NCI-H2029 treated with DMSO at 0.1 percent for 48 hours (cell line): Measurements from ENCODE around the gene LAMTOR3.
"Not testable (repeated sequence)": the region's sequence is repeated elsewhere in the genome, so short reads cannot be mapped to it uniquely, and the experiment has no call there.

Source experiments
- DNase-seq: peaks from one replicate; lab custom pipeline; 2025; lab: John Stamatoyannopoulos, UW

LAMTOR3 gene

GRCh38 chr4:99830051-99830450 is 64.2 kb downstream of the LAMTOR3 start:
- DNase-seq, result not testable (repeated sequence)

DNA sequence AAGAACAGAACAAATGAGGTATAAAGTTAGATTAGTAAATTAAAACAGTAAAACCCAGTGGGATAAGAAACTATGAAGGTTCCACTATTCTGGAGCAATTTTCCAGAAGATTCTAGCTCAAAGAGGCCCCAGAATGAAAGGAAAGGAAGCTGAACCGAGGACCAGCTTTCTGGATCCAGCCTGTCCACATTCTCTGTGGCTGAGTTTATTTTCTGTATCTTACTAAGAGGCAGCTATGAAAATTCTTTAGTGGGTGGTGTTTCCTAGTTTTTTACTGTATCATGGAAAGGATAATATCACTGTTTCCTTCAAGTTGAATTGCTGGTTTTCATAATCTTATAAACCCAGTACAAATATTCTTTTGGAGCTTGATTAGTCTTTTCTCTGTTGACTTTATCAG is 65.8 kb downstream of the LAMTOR3 start:
- DNase-seq, result no peak
